Astrocyte of the cerebellum (primary cell): Measurements from ENCODE around the gene WDR74.

ENCODE experiments used
- DNase-seq: peaks from one replicate; pipeline ENCODE4 v3.0.0-alpha.2; 2011; ENCODE audit warnings: low read depth
- H3K4me3 ChIP-seq: 2 replicates; pipeline ENCODE4 v1.5.1; 2011; ENCODE audit warnings: mild to moderate bottlenecking, low read depth, low read length, moderate library complexity
- in situ Hi-C: cut with HindIII; loops from 2 replicates; pipeline ENCODE4 v1.10.0; 2017; ENCODE audit warnings: low sequenced_read_pairs
- TF ChIP-seq, protein P1 (sequence below): IDR thresholded peaks from 2 replicates; pipeline ENCODE4 v1.5.1; 2012; ENCODE audit warnings: low read length, low read depth, moderate library complexity, mild to moderate bottlenecking; ENCODE audit errors: missing control alignments

Gene WDR74

DNA sequence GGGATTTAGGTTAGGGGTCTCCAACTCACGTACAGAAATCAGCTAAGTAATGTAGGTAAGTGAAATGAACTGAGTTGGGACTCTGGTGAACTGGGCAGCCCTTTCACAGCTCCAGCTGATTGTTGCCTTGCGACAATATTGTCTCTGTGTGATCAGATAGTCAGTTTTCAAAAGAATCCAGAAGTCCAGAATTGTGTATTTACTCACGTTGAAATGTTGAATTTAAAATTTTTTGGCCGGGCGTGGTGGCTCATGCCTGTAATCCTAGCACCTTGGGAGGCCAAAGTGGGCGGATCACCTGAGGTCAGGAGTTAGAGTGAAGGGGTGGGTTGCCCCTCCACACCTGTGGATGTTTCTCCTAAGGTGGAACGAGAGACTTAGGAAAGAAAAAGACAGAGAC, 18.8 kb upstream of the WDR74 start:
- TF ChIP-seq, protein P1, sequence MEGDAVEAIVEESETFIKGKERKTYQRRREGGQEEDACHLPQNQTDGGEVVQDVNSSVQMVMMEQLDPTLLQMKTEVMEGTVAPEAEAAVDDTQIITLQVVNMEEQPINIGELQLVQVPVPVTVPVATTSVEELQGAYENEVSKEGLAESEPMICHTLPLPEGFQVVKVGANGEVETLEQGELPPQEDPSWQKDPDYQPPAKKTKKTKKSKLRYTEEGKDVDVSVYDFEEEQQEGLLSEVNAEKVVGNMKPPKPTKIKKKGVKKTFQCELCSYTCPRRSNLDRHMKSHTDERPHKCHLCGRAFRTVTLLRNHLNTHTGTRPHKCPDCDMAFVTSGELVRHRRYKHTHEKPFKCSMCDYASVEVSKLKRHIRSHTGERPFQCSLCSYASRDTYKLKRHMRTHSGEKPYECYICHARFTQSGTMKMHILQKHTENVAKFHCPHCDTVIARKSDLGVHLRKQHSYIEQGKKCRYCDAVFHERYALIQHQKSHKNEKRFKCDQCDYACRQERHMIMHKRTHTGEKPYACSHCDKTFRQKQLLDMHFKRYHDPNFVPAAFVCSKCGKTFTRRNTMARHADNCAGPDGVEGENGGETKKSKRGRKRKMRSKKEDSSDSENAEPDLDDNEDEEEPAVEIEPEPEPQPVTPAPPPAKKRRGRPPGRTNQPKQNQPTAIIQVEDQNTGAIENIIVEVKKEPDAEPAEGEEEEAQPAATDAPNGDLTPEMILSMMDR, result no peak
- no peak overlapping the region for H3K4me3 ChIP-seq
- DNase-seq, result no peak
- in situ Hi-C loops, result no loop called here

DNA sequence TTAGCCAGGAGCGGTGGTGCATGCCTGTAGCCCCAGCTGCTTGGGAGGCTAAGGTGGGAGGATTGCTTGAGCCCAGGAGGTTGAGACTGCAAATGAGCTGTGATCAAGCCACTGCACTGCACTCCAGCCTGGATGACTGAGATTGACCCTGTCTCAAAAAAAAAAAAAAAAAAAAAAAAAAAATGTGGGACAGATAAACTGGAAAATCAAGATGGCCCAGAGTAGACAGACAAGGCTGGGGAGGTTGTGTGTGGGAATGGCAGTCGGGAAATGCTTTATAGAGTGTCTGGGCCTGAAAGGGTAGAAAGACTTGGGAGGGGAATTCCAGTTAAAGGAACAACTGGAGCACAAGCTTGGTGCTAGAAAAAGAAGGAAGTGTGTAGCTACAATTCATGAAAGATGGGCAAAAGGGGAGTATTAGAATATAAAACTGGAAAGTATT, 18.2 kb upstream of the WDR74 start:
- TF ChIP-seq, protein P1, result no peak
- H3K4me3 ChIP-seq, result peak overlapping the region; percentile 74
- no peak for DNase-seq
- in situ Hi-C loops, result no loop called here

DNA sequence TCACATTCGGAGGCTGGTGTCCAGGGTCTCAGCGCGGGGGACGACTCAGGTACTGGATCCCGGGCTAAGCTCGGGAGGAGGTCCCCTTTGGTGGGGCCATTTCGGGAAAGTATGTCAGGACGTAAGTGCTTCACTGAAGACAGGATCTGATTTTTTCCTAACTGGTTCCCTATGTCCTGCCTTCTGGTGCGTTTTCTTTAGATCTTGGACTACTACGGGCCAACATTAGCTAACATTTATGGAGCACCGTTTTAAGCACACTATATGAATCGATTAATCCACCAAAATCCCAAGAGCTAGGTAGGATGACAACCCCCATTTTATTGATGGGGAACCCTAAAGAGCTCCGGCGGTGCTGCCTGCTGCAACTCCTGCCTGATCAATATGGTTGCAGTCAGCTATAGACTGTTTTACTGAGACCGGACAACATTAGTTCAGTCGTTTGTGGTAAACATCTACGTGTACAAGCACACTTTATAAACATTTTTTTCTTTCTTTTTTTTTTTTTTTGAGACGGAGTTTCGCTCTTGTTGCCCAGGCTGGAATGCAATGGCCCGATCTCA, 17.0 kb upstream of the WDR74 start:
- peak overlapping the region; percentile 74 for H3K4me3 ChIP-seq
- in situ Hi-C loops, result no loop called here
- TF ChIP-seq, protein P1, result no peak
- DNase-seq, result no peak

DNA sequence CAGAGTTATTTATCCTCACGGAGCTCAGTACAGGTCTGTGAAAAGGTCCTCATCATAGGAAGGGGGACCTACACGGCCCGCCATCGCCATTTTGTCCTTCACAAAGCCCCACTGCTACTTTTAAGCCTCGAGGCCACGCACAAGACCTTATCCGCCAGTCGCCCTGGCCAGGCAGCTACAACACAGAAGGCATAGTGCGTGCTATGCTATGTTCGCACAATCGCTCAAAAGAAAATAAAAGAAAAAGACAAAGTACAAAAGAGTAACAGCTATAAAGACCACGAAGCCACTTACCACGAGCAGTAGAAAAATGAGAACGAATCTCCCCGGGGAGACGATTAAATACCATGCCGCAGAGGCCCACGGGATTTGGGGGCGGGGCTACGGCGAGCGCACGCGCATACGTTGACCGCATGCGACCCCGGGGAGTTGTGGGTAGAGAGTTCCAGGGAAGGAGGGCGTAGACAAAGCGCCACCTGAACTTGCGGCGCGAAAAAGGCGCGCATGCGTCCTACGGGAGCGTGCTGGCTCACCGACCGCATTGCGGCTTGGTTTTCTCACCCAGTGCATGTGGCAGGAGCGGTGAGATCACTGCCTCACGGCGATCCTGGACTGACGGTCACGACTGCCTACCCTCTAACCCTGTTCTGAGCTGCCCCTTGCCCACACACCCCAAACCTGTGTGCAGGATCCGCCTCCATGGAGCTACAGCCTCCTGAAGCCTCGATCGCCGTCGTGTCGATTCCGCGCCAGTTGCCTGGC, 16.4 kb upstream of the WDR74 start:
- in situ Hi-C loops, result no loop called here

DNA sequence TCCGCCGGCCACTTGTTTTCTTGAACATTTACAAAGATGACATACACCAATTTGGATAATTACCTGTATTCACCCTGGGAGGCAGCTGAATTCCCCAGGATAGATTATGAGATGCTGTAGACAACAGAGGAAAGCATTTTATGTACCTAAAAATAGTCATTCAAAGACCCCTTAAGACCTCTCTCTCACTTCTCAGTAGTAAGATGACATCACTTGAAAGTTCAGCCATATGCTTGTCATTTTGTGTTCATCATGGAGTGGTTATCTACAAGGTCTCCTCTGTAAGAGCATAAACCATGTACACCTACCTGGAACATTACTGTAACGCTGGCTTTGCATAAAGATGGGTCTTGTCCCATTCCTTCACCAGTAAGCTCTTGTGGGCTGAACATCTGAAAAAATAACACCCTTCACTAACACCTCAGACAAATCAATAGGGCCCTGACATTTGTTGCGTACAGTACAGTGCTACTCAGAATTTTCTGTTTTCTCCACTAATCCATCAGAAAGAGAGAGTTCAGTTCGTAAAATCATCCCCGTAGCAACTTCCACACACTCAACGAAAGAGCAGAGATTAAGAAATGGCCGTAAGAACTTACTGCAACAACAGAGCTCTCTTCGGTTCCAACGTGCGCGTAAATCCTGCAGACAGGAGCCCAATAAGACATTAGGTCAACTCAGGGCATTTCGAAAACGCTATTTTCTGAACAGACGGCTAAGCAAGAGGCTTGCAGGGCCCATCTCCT, 15.6 kb upstream of the WDR74 start:
- no peak for DNase-seq
- in situ Hi-C loops, result no loop called here
- peak overlapping the region; percentile 74 for H3K4me3 ChIP-seq
- TF ChIP-seq, protein P1, result no peak

More for the DNA sequence above, 16.4 kb upstream of the WDR74 start:
- TF ChIP-seq, protein P1, result no peak
- H3K4me3 ChIP-seq, result peak overlapping the region; percentile 74
- DNase-seq, result peak; percentile 96

DNA sequence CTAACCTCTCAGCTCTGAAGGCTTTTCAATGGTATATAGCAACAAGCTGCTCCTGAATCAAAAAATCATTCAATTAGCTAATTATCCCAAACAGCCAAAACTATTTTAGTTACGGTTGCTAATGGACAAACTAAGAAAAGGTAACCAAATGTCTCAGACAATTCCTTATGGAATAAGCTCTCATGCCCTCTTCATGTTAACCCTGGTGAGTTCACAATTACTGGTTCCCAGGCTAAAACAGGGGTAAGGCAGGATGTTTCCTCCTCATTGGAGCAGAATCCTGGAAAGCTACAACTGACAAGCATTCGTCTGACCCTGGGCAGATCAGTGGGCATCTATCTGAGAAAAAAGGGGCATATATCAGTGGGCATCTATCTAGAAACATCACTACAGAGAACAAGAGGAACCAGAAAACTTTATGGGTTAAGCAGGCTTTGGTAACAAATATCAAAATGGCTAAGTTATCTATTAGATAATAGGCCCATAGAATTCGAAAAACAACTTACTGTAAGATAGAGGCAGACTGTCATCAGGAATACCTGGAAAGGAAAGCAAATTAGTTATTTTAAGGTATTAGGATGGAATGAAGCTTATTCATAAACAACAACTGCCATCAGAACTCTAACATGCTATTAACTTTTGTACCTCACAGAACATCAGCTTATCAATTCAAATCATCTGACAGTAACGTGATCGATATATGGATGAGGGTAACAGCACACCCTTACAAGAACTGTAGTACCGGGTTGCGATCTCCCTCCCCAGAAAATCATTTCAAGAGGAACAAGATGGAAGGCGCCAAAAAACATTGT, 14.8 kb upstream of the WDR74 start:
- peak overlapping the region; percentile 74 for H3K4me3 ChIP-seq
- no peak for DNase-seq
- TF ChIP-seq, protein P1, result no peak
- in situ Hi-C loops, result no loop called here
